ENCODE data around the gene GBA2.

GBA2 gene

GRCh38 chr9:35690614-35691333, 58.3 kb downstream of the GBA2 start:
- TF ChIP-seq GATA3 (IDR thresholded peaks at IDR 0.05; ENCODE audit: low read depth, low read length) (no peak), GATA2 (IDR thresholded peaks at IDR 0.05; ENCODE audit: low read depth, low read length) (no peak)

GRCh38 chr9:35690294-35690613, 58.8 kb downstream of the GBA2 start:
- TF ChIP-seq GATA3 (IDR thresholded peaks at IDR 0.05; ENCODE audit: low read depth, low read length) (no peak), GATA2 (IDR thresholded peaks at IDR 0.05; ENCODE audit: low read depth, low read length) (no peak)

- TF ChIP-seq GATA3 (IDR thresholded peaks at IDR 0.05; ENCODE audit: low read depth, low read length) (no peak), GATA2 (IDR thresholded peaks at IDR 0.05; ENCODE audit: low read depth, low read length) (no peak)
These were observed 59.3 kb downstream of the GBA2 start, which contains the start of gene TPM2 for GRCh38 chr9:35689542-35690293. TPM2 (minus strand) TSS chr9:35689925; CDS start chr9:35689817, 108 bp downstream.

GRCh38 chr9:35688558-35689541, 60.2 kb downstream of the GBA2 start:
- TF ChIP-seq GATA2 (IDR thresholded peaks at IDR 0.05; ENCODE audit: low read depth, low read length) (no peak), GATA3 (IDR thresholded peaks at IDR 0.05; ENCODE audit: low read depth, low read length) (no peak)

- TF ChIP-seq GATA2 (IDR thresholded peaks at IDR 0.05; ENCODE audit: low read depth, low read length): no peak
- TF ChIP-seq GATA3 (IDR thresholded peaks at IDR 0.05; ENCODE audit: low read depth, low read length): no peak
These were observed 61.0 kb downstream of the GBA2 start for GRCh38 chr9:35687972-35688557.

GRCh38 chr9:35687306-35687705, 61.7 kb downstream of the GBA2 start:
- no peak for TF ChIP-seq GATA2 (IDR thresholded peaks at IDR 0.05; ENCODE audit: low read depth, low read length)
- TF ChIP-seq GATA3 (IDR thresholded peaks at IDR 0.05; ENCODE audit: low read depth, low read length): no peak

Data from SH-SY5Y (cell line).